NAMALWA (cell line): ENCODE data around the gene NUDT17.

Experiments
- DNase-seq: peaks from one replicate; pipeline ENCODE4 v3.0.0-alpha.2; 2015; ENCODE audit warnings: low spot score

The NUDT17 gene

DNA sequence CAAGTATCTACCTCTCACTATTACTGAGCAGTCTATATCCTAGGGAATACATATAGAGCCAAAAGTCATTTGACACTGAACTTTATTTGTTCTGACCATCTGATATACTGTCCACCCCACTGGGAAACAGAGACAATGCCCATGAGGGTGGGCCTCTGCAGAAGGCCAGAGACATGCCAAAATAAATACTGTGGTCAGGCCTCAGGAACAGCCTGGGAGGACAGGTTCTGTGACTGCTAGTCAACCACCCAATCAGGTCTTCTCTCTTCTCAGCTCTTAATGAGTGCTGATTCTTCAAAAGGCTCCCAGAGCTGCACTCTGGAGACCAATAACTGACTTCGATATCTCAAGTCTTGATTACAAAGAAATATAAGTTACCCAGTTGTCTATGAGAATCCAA lies 45.7 kb downstream of the NUDT17 start:
- DNase-seq = no peak

- peak; percentile 74 for DNase-seq
Observed at GRCh38 chr1:145891587-145892485, 46.4 kb downstream of the NUDT17 start.

DNA sequence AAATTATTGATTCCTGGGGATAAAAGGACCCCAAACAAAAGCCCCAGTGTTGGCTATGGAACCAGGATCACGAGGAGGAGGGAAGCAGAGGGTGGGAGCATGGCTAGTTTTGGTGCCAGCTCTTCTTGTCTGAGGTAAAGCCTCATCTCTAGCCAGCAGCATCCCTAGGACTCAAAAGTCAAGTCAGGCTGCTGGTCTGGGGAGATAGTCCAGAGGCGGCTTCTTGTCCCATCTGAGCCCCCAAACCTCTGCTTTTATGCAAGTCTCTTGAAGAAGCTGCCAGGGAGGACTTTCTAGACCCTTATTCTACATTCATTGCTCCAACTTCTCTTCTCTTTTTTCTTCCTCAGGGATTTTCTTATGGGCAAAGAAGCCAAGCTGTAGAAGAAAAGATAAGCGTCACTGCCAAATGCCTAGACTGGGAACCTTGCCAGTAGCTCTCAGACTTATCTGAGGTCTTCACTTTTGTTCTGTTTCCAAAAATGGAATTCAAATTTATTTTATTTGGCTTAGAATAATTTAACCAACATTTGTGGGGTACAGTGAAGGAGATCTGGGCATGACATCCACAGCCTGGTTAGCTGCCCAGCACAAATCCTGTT lies 47.2 kb downstream of the NUDT17 start:
- DNase-seq = no peak

DNA sequence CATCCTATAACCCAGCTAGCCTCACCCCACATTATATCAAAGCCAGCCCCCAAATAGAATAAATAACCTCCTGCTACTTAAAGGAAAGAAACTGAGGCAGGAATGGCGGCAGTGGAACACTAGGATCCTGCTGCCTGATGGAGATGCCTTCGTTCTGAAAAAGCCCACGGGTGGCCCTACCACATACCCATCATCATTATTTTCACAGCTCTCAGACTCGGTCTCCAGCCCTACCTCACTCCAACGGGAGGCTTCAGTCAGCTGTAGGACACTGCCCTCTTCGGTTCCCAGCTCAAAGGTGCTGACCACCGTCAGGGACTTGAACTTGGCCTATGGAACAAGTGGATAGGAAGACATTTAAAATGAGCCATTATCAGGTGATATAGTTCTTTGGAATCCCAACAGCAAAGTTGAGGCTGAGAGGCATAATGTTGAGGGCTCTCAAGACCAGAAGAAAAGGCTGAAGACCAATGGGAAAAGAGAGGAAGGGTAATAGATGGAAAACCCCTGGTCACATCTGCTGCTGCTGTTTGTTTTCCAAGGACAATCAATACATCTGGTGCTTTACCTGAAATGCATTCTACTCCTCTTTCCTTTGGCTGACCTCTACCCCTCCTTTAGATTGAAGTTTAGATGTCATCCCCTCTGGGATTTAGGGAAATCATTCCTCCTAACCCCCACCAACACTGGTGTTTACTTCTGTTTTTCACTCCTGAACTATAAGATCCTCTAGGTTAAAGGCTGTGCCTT lies 48.1 kb downstream of the NUDT17 start:
- DNase-seq = no peak

DNA sequence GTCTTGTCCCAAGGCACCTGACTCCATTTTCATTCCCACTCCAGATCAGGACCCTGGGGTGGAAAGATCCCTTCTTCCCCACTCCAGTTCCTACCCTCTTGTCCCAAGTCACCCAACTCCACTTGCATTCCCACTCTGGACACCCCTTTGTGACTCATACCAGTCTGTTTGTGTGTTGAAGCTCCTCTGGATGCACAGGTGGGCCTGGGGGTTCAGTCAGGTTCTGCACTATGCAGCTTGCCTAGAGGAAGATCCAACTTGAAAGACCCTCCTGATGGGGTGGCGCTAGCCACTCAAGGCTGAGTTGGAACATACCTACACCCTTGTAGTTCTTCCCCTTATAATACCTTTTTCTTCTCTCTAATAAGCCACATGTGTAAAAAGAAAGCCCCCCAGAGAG lies 50.0 kb downstream of the NUDT17 start:
- DNase-seq = no peak

- DNase-seq = no peak
Observed at GRCh38 chr1:145897969-145898368, 52.5 kb downstream of the NUDT17 start.
